ENCODE measurements around the gene PRDM4.

Gene PRDM4

DNA sequence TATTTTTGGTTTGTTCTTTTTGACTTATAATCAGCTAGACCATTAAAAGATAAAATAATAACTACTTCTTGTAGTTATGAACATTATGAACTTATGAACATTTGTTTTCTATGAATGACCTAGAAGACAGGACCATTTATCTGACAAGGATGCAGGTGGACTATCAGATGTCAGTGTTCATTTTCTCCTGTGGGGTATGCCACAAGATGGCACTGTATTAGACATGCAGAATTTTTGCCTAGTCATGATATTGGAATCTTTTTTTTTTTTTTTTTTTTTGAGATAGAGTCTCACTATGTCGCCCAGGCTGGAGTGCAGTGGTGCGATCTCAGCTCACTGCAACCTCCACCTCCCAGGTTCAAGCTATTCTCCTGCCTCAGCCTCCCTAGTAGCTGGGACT is 65.2 kb downstream of the PRDM4 start:
- peak; percentile 52 for TF ChIP-seq CTCF (IDR thresholded peaks at IDR 0.05)

DNA sequence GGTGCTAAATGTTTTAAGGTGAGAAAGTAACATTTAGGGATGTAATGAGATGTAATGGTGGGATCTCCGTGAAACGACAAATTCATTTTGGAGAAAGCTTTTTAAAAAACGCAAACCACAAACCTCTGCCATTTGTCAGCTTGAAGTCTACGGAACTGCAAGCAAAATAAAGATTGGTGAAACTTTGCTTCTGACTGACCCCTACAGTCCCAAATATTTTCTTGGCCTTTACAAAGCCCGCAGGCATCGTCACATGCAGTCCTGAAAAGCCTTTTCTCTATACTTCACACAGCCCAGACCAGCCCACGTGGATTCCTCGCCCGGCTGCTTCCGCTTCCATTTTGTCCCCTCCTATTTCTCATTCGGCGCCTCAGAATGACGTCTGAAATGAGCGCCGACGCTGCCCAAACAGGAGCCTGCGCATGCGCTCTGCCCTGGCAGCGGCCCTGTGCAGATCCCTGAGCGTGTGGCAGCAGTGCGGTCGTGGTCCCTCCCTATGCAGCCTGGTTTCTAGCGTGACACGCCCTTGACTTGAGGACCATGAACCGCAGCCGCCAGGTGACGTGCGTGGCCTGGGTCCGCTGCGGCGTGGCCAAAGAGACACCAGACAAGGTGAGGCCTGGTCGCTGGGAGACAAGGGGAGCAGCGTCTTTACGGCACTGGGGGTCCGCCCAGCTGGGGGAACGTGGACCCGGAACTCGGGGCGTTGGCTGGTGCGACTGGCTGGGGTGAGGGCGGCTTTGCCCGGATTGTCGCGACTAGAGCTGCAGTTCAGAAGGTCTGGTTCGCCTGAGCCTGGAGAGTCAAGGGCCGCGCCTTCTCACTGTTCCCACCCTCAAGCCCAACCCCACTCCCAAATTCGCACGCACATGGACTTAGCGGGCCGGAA is 75.3 kb downstream of the PRDM4 start, which contains the start of gene PWP1:
Gene PWP1, plus strand, starts transcription at position 440 of the 889 bp plus-strand sequence. Its CDS starts 101 bp downstream, at position 541.
- no peak for TF ChIP-seq CTCF (IDR thresholded peaks at IDR 0.05)

DNA sequence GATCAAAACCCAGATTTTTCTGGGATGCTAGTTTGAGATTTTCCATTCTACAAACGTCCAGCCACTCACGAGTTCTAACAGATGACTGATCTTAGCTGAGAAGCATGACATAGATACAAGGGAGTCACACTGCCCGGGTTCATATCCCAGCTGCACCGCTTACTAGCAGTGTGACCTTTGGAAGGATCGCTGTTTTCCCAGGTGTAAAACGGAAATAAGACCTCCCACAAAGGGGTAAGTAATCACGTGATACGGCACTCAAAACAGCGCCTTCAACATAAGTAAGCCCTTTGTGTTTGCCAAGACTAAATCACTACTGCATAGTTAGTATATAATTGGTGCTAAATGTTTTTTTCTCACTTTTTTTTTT is 76.0 kb downstream of the PRDM4 start:
- TF ChIP-seq CTCF (IDR thresholded peaks at IDR 0.05) = no peak

- TF ChIP-seq CTCF (IDR thresholded peaks at IDR 0.05) = no peak
These were observed 76.7 kb downstream of the PRDM4 start for GRCh38 chr12:107684029-107684795.
